Keratinocyte (primary cell): ENCODE measurements around the gene S100P.

ENCODE experiments used
- EZH2 ChIP-seq: IDR thresholded peaks from one replicate; pipeline ENCODE4 v1.6.1; 2012; ENCODE audit warnings: inconsistent platforms, mild to moderate bottlenecking, low read length, moderate library complexity
- TF ChIP-seq, protein P1 (sequence below), 3 experiments: IDR thresholded peaks in 1 of 3; conservative IDR thresholded peaks in 1 of 3; optimal IDR thresholded peaks in 1 of 3; 2 replicates in 2 of 3; 3 replicates in 1 of 3; pipeline versions ENCODE3 to v1.5.1; 2011; ENCODE audit warnings: low read length in 3 of 3, mild to moderate bottlenecking in 3 of 3, moderate library complexity in 2 of 3, control low read depth in 1 of 3, inconsistent platforms in 1 of 3; ENCODE audit not compliant: insufficient read depth in 2 of 3; ENCODE audit errors: extremely low read depth in 1 of 3

DNA sequence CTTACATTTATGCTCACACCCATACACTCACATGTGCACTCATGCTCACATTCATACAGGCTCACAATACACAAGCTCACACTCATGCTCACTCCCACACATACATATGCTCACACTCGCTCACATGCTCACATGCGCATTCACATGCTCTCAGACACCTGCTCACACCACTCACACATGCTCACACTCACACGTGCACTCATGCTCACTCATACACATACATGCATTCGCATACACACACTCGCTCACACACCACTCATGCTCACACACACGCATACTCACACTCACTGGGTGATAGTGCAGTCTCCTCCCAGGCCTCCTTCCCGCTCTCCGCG lies 28.4 kb upstream of the S100P start:
- no peak for TF ChIP-seq EZH2
- TF ChIP-seq, protein P1, sequence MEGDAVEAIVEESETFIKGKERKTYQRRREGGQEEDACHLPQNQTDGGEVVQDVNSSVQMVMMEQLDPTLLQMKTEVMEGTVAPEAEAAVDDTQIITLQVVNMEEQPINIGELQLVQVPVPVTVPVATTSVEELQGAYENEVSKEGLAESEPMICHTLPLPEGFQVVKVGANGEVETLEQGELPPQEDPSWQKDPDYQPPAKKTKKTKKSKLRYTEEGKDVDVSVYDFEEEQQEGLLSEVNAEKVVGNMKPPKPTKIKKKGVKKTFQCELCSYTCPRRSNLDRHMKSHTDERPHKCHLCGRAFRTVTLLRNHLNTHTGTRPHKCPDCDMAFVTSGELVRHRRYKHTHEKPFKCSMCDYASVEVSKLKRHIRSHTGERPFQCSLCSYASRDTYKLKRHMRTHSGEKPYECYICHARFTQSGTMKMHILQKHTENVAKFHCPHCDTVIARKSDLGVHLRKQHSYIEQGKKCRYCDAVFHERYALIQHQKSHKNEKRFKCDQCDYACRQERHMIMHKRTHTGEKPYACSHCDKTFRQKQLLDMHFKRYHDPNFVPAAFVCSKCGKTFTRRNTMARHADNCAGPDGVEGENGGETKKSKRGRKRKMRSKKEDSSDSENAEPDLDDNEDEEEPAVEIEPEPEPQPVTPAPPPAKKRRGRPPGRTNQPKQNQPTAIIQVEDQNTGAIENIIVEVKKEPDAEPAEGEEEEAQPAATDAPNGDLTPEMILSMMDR (optimal IDR thresholded peaks at IDR 0.05 in 1 of 3, IDR thresholded peaks at IDR 0.05 in 1 of 3, conservative IDR thresholded peaks at IDR 0.05 in 1 of 3; ENCODE audit: extremely low read depth in 1 of 3, insufficient read depth in 2 of 3, low read length in 3 of 3): no peak
